Endothelial cell of umbilical vein (primary cell): ENCODE measurements around the gene RASGRF1. TPM values are rescaled to one million over a fixed set of nuclear protein-coding genes. Genes with fewer than 3 reads are reported as not detected.

Experiments used
- BruUV-seq: library from RNA; stranded (reverse); fragments of 400-500 nt; replicated peaks from 2 replicates; lab custom pipeline; 2021; lab: Mats Ljungman, UMichigan
- CTCF ChIA-PET: fragments of 300-600, 350-600 bp; sonication (Branson Sonifier 250); formaldehyde crosslinking; loops from one replicate; lab custom pipeline; 2021; ENCODE audit warnings: antibody characterized with exemption, inconsistent platforms; lab: Charles Lee
- POLR2A ChIA-PET: fragments of 300-600, 350-600 bp; sonication (Branson Sonifier 250); formaldehyde crosslinking; loops from one replicate; lab custom pipeline; 2021; ENCODE audit warnings: antibody characterized with exemption, inconsistent platforms; lab: Charles Lee
- DNase-seq: peaks from one replicate; pipeline ENCODE4 v3.0.0-alpha.2; 2011; ENCODE audit warnings: low read depth, low spot score
- FAIRE-seq: peaks from 2 replicates; lab custom pipeline; 2011; peaks lifted over from hg19 to GRCh38; lab: Jason Lieb, UNC
- H2AFZ ChIP-seq: 2 replicates; pipeline ENCODE4 v1.6.0; 2012; ENCODE audit warnings: low read depth, low read length, control low read depth, inconsistent platforms
- H3K27ac ChIP-seq: 2 replicates; pipeline ENCODE4 v1.5.1; 2011; ENCODE audit warnings: low read depth, mild to moderate bottlenecking, control low read depth, low read length, moderate library complexity; ENCODE audit not compliant: insufficient read depth
- H3K27me3 ChIP-seq, 2 experiments: 2 replicates each; pipeline versions ENCODE4 v1.6.0 to v1.6.1; 2011; ENCODE audit warnings: low read length in 2 of 2, mixed read lengths in 1 of 2; ENCODE audit not compliant: control insufficient read depth in 2 of 2, insufficient read depth in 2 of 2
- H3K36me3 ChIP-seq, 2 experiments: 2 replicates in 1 of 2; 3 replicates in 1 of 2; pipeline ENCODE4 v1.5.1; 2011; ENCODE audit warnings: low read length in 2 of 2, mild to moderate bottlenecking in 1 of 2, moderate library complexity in 1 of 2; ENCODE audit not compliant: control insufficient read depth in 2 of 2, insufficient read depth in 2 of 2; ENCODE audit errors: extremely low read depth in 1 of 2
- H3K4me1 ChIP-seq: 3 replicates; pipeline ENCODE4 v1.5.1; 2011; ENCODE audit warnings: mild to moderate bottlenecking, low read length; ENCODE audit not compliant: control insufficient read depth, insufficient read depth; ENCODE audit errors: extremely low read depth
- H3K4me2 ChIP-seq: 2 replicates; pipeline ENCODE4 v1.6.1; 2011; ENCODE audit warnings: low read length, control low read depth, mixed read lengths; ENCODE audit not compliant: insufficient read depth
- H3K4me3 ChIP-seq, 3 experiments: fragments of 200-600 bp in 1 of 3; sonication (generic), shearing (Covaris generic) in 1 of 3; replicated peaks in 1 of 3; 2 replicates each; pipeline ENCODE4 v1.5.1; 2011 to 2016; ENCODE audit warnings: control low read depth in 3 of 3, low read length in 3 of 3, mild to moderate bottlenecking in 2 of 3, inconsistent platforms in 1 of 3, low read depth in 1 of 3, moderate library complexity in 1 of 3; ENCODE audit not compliant: insufficient read depth in 1 of 3
- H3K79me2 ChIP-seq: 2 replicates; pipeline ENCODE4 v1.6.0; 2012; ENCODE audit warnings: low read length, inconsistent platforms; ENCODE audit not compliant: control insufficient read depth, insufficient read depth
- H3K9ac ChIP-seq: replicated peaks from 2 replicates; pipeline ENCODE3; 2011; ENCODE audit warnings: low read length, control low read depth; ENCODE audit not compliant: insufficient read depth; ENCODE audit errors: extremely low read depth
- H3K9me1 ChIP-seq: replicated peaks from 3 replicates; pipeline ENCODE4 v1.6.0; 2011; ENCODE audit warnings: mild to moderate bottlenecking, low read length; ENCODE audit not compliant: control insufficient read depth, insufficient read depth; ENCODE audit errors: extremely low read depth
- H3K9me3 ChIP-seq: replicated peaks from 2 replicates; pipeline ENCODE4 v1.5.1; 2012; ENCODE audit warnings: low read length, inconsistent platforms; ENCODE audit not compliant: control insufficient read depth, insufficient read depth
- H4K20me1 ChIP-seq: replicated peaks from 2 replicates; pipeline ENCODE3; 2011; ENCODE audit warnings: mild to moderate bottlenecking, low read length; ENCODE audit not compliant: control insufficient read depth, insufficient read depth; ENCODE audit errors: extremely low read depth
- CTCF ChIP-seq, 2 donors: IDR thresholded peaks; 1 replicate in 1 of 2; 2 replicates in 1 of 2; pipeline ENCODE4 v1.5.1; 2011; ENCODE audit warnings: low read length in 2 of 2, mild to moderate bottlenecking in 2 of 2, moderate library complexity in 2 of 2, control low read depth in 1 of 2, inconsistent platforms in 1 of 2, low read depth in 1 of 2; ENCODE audit not compliant: insufficient read depth in 1 of 2; ENCODE audit errors: extremely low read depth in 1 of 2
- EZH2 ChIP-seq: IDR thresholded peaks from 2 replicates; pipeline ENCODE4 v1.6.1; 2012; ENCODE audit warnings: borderline replicate concordance, low read depth, mild to moderate bottlenecking, moderate library complexity, low read length, inconsistent platforms; ENCODE audit not compliant: severe bottlenecking
- FOS ChIP-seq: IDR thresholded peaks from 2 replicates; pipeline ENCODE4 v1.6.1; 2011; ENCODE audit warnings: mild to moderate bottlenecking, low read length, moderate library complexity, borderline replicate concordance; ENCODE audit not compliant: insufficient read depth
- GATA2 ChIP-seq: IDR thresholded peaks from 2 replicates; pipeline ENCODE4 v1.7.0; 2011; ENCODE audit warnings: low read depth, mild to moderate bottlenecking, moderate library complexity, mixed read lengths, low read length; ENCODE audit not compliant: insufficient read length, insufficient read depth
- JUN ChIP-seq: IDR thresholded peaks from 2 replicates; pipeline ENCODE4 v1.6.1; 2011; ENCODE audit warnings: borderline replicate concordance, low read depth; ENCODE audit not compliant: insufficient read length, insufficient read depth
- MAX ChIP-seq: IDR thresholded peaks from 2 replicates; pipeline ENCODE4 v1.6.1; 2011; ENCODE audit not compliant: insufficient read depth, insufficient read length
- MYC ChIP-seq: IDR thresholded peaks from one replicate; pipeline ENCODE4 v1.6.1; 2011; ENCODE audit warnings: mild to moderate bottlenecking, low read depth, low read length
- POLR2A ChIP-seq: IDR thresholded peaks from 2 replicates; pipeline ENCODE4 v1.6.1; 2012; ENCODE audit warnings: low read depth, mild to moderate bottlenecking, control low read depth, low read length
- POLR2AphosphoS5 ChIP-seq: IDR thresholded peaks from 2 replicates; pipeline ENCODE4 v1.6.1; 2012; ENCODE audit warnings: low read depth, mild to moderate bottlenecking, control low read depth, low read length, moderate library complexity; ENCODE audit not compliant: insufficient read depth
- dilution Hi-C: fragments of 300-500 bp; cut with MboI; formaldehyde crosslinking; loops from one replicate; pipeline ENCODE4 v1.15.0; 2019; ENCODE audit warnings: low sequenced_read_pairs; ENCODE audit not compliant: extremely low pct_ligation_motif_present
- intact Hi-C: fragments of 100-400 bp; cut with micrococcal nuclease; formaldehyde crosslinking; loops from one replicate; pipeline ENCODE4 v1.10.0; 2022
- polyA plus RNA-seq, 4 experiments: library from polyadenylated mRNA; depleted of rRNA in 3 of 4; stranded (reverse) in 3 of 4; unstranded in 1 of 4; fragments of >200 nt; gene quantifications; 2 replicates each; pipeline versions ENCODE4 v1.2.1 to v1.2.3, GENCODE V29; 2011 to 2012; ENCODE audit warnings: missing spikeins in 1 of 4
- total RNA-seq: library from RNA; stranded (reverse); gene quantifications from 2 replicates; pipeline ENCODE4 v1.2.3, GENCODE V29; 2021

RASGRF1 gene
- total and polyA plus RNA-seq, 2 donors (not counting 3 experiments of a cell fraction or from before 2014, with no cell fraction given): 0.04 TPM; not detected in 1

GRCh38 chr15:78977091-78977571, 113.4 kb downstream of the RASGRF1 start:
- Histone ChIP-seq H3K9me1 (no peaks in the 10 kb centered on the region), H3K36me3 (no peaks in the 10 kb centered on the region), H3K4me3 (no peak overlapping the region), H3K27ac (no peak overlapping the region), H4K20me1 (no peaks in the 10 kb centered on the region), H3K4me2 (no peak overlapping the region), H3K27me3 (no peaks in the 10 kb centered on the region), H3K79me2 (no peaks in the 10 kb centered on the region), H3K9ac (no peak overlapping the region), H2AFZ (no peak overlapping the region), H3K9me3 (no peaks in the 10 kb centered on the region), H3K4me1 (no peaks in the 10 kb centered on the region)
- FAIRE-seq (no peak), DNase-seq (no peak)
- intact Hi-C loops: no loop called here
- BruUV-seq: no TSS peak
- ChIA-PET CTCF (no interaction called here), POLR2A (no interaction called here)
- TF ChIP-seq GATA2: no peak
- no peak for TF ChIP-seq POLR2A
- no peak for TF ChIP-seq MYC
- no peak for TF ChIP-seq CTCF (IDR thresholded peaks at IDR 0.05; ENCODE audit: extremely low read depth in 1 of 2, insufficient read depth in 1 of 2, low read depth in 1 of 2, low read length in 2 of 2)
- TF ChIP-seq MAX: no peak
- no peak for TF ChIP-seq FOS
- no peak for TF ChIP-seq EZH2
- no peak for TF ChIP-seq JUN
- no peak for TF ChIP-seq POLR2AphosphoS5
- dilution Hi-C loops: no loop called here
